Mesendoderm (in vitro differentiated cells): Measurements from ENCODE around the gene ASPSCR1.

ENCODE experiments used
- DNase-seq: peaks from one replicate; pipeline ENCODE4 v3.0.0; 2013
- H2AK5ac ChIP-seq: 2 replicates; pipeline ENCODE4 v1.6.1; 2013; ENCODE audit warnings: low read length, inconsistent platforms
- H2BK120ac ChIP-seq: 2 replicates; pipeline ENCODE4 v1.6.1; 2013; ENCODE audit warnings: low read depth, mild to moderate bottlenecking, low read length, moderate library complexity, mixed read lengths
- H2BK15ac ChIP-seq: replicated peaks from 2 replicates; pipeline ENCODE4 v1.6.1; 2013; ENCODE audit warnings: low read depth, mild to moderate bottlenecking, moderate library complexity
- H2BK5ac ChIP-seq: 2 replicates; pipeline ENCODE4 v1.6.1; 2013; ENCODE audit warnings: low read length, inconsistent platforms
- H3K18ac ChIP-seq: 2 replicates; pipeline ENCODE4 v1.6.1; 2013; ENCODE audit warnings: mild to moderate bottlenecking, low read length, mixed read lengths
- H3K23ac ChIP-seq: one replicate; pipeline ENCODE4 v1.6.1; 2013; ENCODE audit warnings: low read length
- H3K27ac ChIP-seq: 2 replicates; pipeline ENCODE4 v1.5.1; 2013; ENCODE audit warnings: low read depth, mild to moderate bottlenecking, inconsistent platforms, low read length, moderate library complexity
- H3K27me3 ChIP-seq: 2 replicates; pipeline ENCODE4 v1.6.1; 2013; ENCODE audit warnings: low read length, control low read depth, mild to moderate bottlenecking, inconsistent platforms; ENCODE audit not compliant: insufficient read depth, poor library complexity
- H3K36me3 ChIP-seq: 2 replicates; pipeline ENCODE4 v1.6.1; 2013; ENCODE audit warnings: low read length, inconsistent platforms; ENCODE audit not compliant: control insufficient read depth, insufficient read depth
- H3K4ac ChIP-seq: one replicate; pipeline ENCODE4 v1.6.1; 2013; ENCODE audit warnings: low read depth, mild to moderate bottlenecking, low read length, moderate library complexity
- H3K4me1 ChIP-seq: 2 replicates; pipeline ENCODE4 v1.6.1; 2013; ENCODE audit warnings: low read depth, low read length, inconsistent platforms; ENCODE audit not compliant: control insufficient read depth
- H3K4me2 ChIP-seq: 2 replicates; pipeline ENCODE4 v1.6.1; 2013; ENCODE audit warnings: low read length
- H3K4me3 ChIP-seq: 2 replicates; pipeline ENCODE4 v1.5.1; 2013; ENCODE audit warnings: mild to moderate bottlenecking, low read length
- H3K56ac ChIP-seq: one replicate; pipeline ENCODE4 v1.6.1; 2013; ENCODE audit warnings: low read length
- H3K79me1 ChIP-seq: 2 replicates; pipeline ENCODE4 v1.6.1; 2013; ENCODE audit warnings: low read length, inconsistent platforms
- H3K79me2 ChIP-seq: 2 replicates; pipeline ENCODE4 v1.6.1; 2013; ENCODE audit warnings: mild to moderate bottlenecking, low read length; ENCODE audit not compliant: control insufficient read depth, insufficient read depth
- H3K9ac ChIP-seq: 2 replicates; pipeline ENCODE4 v1.6.1; 2013; ENCODE audit warnings: low read length, inconsistent platforms
- H4K5ac ChIP-seq: one replicate; pipeline ENCODE4 v1.6.1; 2013; ENCODE audit warnings: low read length
- H4K8ac ChIP-seq: one replicate; pipeline ENCODE4 v1.6.1; 2013; ENCODE audit warnings: low read depth, mild to moderate bottlenecking, control low read depth, low read length, moderate library complexity
- WGBS: extraction: QIAGEN DNeasy Blood & Tissue Kit; methylation state at CpG from one replicate; pipeline ENCODE4 v1.1.7; 2013; ENCODE audit warnings: low lambda C conversion rate, missing lambda C conversion rate; ENCODE audit not compliant: insufficient coverage; ENCODE audit errors: extremely low coverage; 5-methylcytosine and 5-hydroxymethylcytosine counted together

ASPSCR1 gene

GRCh38 chr17:82018989-82019689 lies 41.7 kb downstream of the ASPSCR1 start:
- no peak overlapping the region for H3K56ac ChIP-seq
- H3K36me3 ChIP-seq, result no peaks in the 10 kb centered on the region
- H3K23ac ChIP-seq, result no peak overlapping the region
- DNase-seq, result no peak
- no peak overlapping the region for H3K27ac ChIP-seq
- no peak overlapping the region for H3K9ac ChIP-seq
- no peak overlapping the region for H3K4me3 ChIP-seq
- WGBS, result no CpG with 5 or more reads among the region's 33 CpGs
- H2BK5ac ChIP-seq, result no peak overlapping the region
- no peak overlapping the region for H2BK15ac ChIP-seq
- H2AK5ac ChIP-seq, result no peak overlapping the region
- H2BK120ac ChIP-seq, result no peak overlapping the region
- H3K4ac ChIP-seq, result no peak overlapping the region
- H4K5ac ChIP-seq, result no peak overlapping the region
- no peak overlapping the region for H3K4me2 ChIP-seq
- no peaks in the 10 kb centered on the region for H3K4me1 ChIP-seq
- H3K79me2 ChIP-seq, result peaks cover 8% of the 10 kb centered on the region
- peaks cover 8% of the 10 kb centered on the region for H3K79me1 ChIP-seq
- H3K27me3 ChIP-seq, result no peaks in the 10 kb centered on the region
- H4K8ac ChIP-seq, result no peak overlapping the region
- H3K18ac ChIP-seq, result no peak overlapping the region

DNA sequence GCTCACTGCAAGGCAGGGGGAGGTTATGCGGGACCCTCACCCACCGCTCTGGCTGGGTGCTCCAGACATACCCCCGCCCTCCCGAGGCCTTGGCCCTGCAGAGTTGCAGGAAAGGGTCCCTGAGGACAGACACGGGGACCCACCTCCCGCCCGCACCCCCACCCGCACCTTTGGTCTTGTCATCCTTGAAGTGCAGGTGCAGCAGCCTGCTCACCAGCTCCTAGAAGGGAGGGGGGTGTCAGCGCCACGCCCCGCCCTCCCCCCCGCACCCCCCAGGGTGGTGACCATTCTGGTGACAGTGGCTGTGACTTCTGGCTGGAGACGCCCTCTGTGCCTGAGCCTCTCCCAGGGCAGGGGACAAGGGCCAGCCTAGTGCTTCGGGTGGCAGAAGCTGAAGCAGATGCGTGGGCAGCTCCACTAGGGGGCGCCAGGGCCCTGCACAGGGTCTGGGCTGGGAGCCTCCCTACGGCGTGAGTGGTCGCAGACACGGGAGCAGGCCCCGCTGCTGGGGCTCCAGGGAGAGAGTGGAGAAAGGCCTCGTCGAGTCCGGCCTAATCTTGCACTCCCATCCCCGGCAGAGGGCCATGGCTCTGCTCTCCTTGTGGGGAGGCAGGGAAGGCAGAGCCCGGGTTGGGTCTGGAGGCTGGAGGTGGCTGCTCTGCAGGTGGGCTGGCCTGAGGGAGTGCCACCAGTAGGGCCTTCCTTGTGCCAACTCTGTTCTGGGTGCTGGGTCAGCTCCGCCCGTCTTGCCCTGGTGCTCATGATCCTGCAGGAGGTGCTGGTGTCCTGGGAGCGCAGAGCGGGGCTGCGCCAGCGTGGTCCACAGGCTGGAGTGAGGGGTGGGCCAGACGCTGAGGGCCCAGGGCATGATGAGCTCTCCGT lies 42.5 kb downstream of the ASPSCR1 start:
- peak; percentile 75 for DNase-seq

GRCh38 chr17:82020572-82021106 lies 43.2 kb downstream of the ASPSCR1 start:
- Histone ChIP-seq H2AK5ac (no peak overlapping the region), H3K27ac (no peak overlapping the region), H2BK5ac (no peak overlapping the region), H3K79me1 (peaks cover 8% of the 10 kb centered on the region), H3K36me3 (no peaks in the 10 kb centered on the region), H2BK15ac (no peak overlapping the region), H3K23ac (no peak overlapping the region), H3K79me2 (peaks cover 8% of the 10 kb centered on the region), H3K4me1 (no peaks in the 10 kb centered on the region), H3K4me3 (no peak overlapping the region), H3K27me3 (no peaks in the 10 kb centered on the region), H3K4me2 (no peak overlapping the region), H3K4ac (no peak overlapping the region), H4K5ac (no peak overlapping the region), H4K8ac (no peak overlapping the region), H2BK120ac (no peak overlapping the region), H3K56ac (no peak overlapping the region), H3K18ac (no peak overlapping the region), H3K9ac (no peak overlapping the region)
- no peak for DNase-seq
- WGBS, result no CpG with 5 or more reads among the region's 14 CpGs

More for the DNA sequence above, 42.5 kb downstream of the ASPSCR1 start:
- H2BK15ac ChIP-seq, result no peak overlapping the region
- H2BK5ac ChIP-seq, result no peak overlapping the region
- no peak overlapping the region for H4K8ac ChIP-seq
- H2AK5ac ChIP-seq, result no peak overlapping the region
- no peaks in the 10 kb centered on the region for H3K36me3 ChIP-seq
- H3K79me1 ChIP-seq, result peaks cover 8% of the 10 kb centered on the region
- H3K27me3 ChIP-seq, result no peaks in the 10 kb centered on the region
- no peak overlapping the region for H3K4me3 ChIP-seq
- no peak overlapping the region for H2BK120ac ChIP-seq
- no peak overlapping the region for H3K23ac ChIP-seq
- no CpG with 5 or more reads among the region's 34 CpGs for WGBS
- no peak overlapping the region for H3K4ac ChIP-seq
- H3K79me2 ChIP-seq, result peaks cover 8% of the 10 kb centered on the region
- H3K18ac ChIP-seq, result no peak overlapping the region
- no peak overlapping the region for H4K5ac ChIP-seq
- H3K4me2 ChIP-seq, result no peak overlapping the region
- H3K56ac ChIP-seq, result no peak overlapping the region
- H3K4me1 ChIP-seq, result no peaks in the 10 kb centered on the region
- no peak overlapping the region for H3K27ac ChIP-seq
- no peak overlapping the region for H3K9ac ChIP-seq

DNA sequence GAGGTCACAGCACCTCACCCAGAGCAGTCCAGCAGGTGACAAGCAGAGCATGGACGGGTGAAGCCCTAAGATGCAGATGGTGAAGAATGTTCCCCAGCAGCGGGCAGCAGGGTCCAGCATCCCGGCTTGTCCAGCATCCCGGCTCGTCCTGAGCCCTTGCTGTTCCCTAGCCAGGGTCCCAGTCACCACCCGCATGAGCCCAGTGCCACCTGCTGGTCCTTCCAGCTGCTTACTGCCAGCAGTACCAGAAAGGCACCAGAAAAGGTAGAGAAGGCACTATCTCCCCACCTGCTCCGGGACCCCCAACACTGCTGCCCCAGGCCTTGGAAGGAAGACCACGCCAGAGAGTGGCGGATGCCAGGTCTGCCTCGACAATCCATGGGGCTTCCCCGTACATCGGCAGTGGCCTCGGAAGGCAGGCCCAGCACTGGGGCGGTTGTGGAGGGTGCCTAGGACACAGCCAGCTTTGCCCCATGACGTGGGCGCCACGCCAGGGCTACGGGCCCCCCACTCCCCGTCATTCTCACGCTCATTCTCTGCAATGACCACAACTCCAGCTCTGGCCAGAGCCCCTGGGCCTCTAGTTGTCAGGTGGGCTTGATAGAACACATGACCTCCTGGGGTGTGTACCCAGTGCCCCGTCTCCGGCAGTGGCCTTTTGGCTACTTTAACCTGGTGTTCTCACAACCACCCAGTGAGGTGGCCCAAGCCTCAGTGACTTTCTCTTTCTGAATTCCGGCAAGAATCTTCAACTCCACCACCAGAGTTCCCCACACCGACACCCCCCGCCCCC lies 43.9 kb downstream of the ASPSCR1 start:
- H2BK15ac ChIP-seq, result no peak overlapping the region
- H3K56ac ChIP-seq, result peak overlapping the region; percentile 98
- H3K4me2 ChIP-seq, result peak overlapping the region; percentile 82
- H3K23ac ChIP-seq, result no peak overlapping the region
- H4K8ac ChIP-seq, result no peak overlapping the region
- H3K4ac ChIP-seq, result no peak overlapping the region
- peak overlapping the region; percentile 96 for H3K9ac ChIP-seq
- no peak overlapping the region for H3K4me3 ChIP-seq
- H3K4me1 ChIP-seq, result no peaks in the 10 kb centered on the region
- peaks cover 8% of the 10 kb centered on the region for H3K79me1 ChIP-seq
- no peaks in the 10 kb centered on the region for H3K27me3 ChIP-seq
- H2AK5ac ChIP-seq, result no peak overlapping the region
- no peak overlapping the region for H3K27ac ChIP-seq
- peaks cover 8% of the 10 kb centered on the region for H3K79me2 ChIP-seq
- H3K36me3 ChIP-seq, result no peaks in the 10 kb centered on the region
- H4K5ac ChIP-seq, result no peak overlapping the region
- H2BK5ac ChIP-seq, result no peak overlapping the region
- H3K18ac ChIP-seq, result no peak overlapping the region
- WGBS, result no CpG with 5 or more reads among the region's 25 CpGs
- no peak overlapping the region for H2BK120ac ChIP-seq
- peak; percentile 64 for DNase-seq

GRCh38 chr17:82021900-82022309 lies 44.5 kb downstream of the ASPSCR1 start:
- DNase-seq, result no peak
- peak overlapping the region; percentile 82 for H3K4me2 ChIP-seq
- peaks cover 8% of the 10 kb centered on the region for H3K79me1 ChIP-seq
- peak overlapping the region; percentile 38 for H2AK5ac ChIP-seq
- H2BK120ac ChIP-seq, result no peak overlapping the region
- peak overlapping the region; percentile 91 for H3K4me3 ChIP-seq
- H3K36me3 ChIP-seq, result no peaks in the 10 kb centered on the region
- peak overlapping the region; percentile 96 for H3K9ac ChIP-seq
- no CpG with 5 or more reads among the region's 10 CpGs for WGBS
- no peaks in the 10 kb centered on the region for H3K4me1 ChIP-seq
- no peak overlapping the region for H3K4ac ChIP-seq
- no peak overlapping the region for H4K8ac ChIP-seq
- H2BK5ac ChIP-seq, result no peak overlapping the region
- H3K23ac ChIP-seq, result peak overlapping the region; percentile 80
- no peak overlapping the region for H4K5ac ChIP-seq
- H3K27ac ChIP-seq, result no peak overlapping the region
- H3K79me2 ChIP-seq, result peaks cover 8% of the 10 kb centered on the region
- H3K27me3 ChIP-seq, result no peaks in the 10 kb centered on the region
- H2BK15ac ChIP-seq, result no peak overlapping the region
- peak overlapping the region; percentile 98 for H3K56ac ChIP-seq
- H3K18ac ChIP-seq, result no peak overlapping the region
